Endothelial cell of umbilical vein (primary cell): ENCODE results near the gene UQCRH.
A peak's percentile ranks its signal among the peaks of the same experiment; 100 is the strongest.

ENCODE experiments used
- CTCF ChIP-seq, 2 donors: IDR thresholded peaks; 1 replicate in 1 of 2; 2 replicates in 1 of 2; pipeline ENCODE4 v1.5.1; 2011; ENCODE audit warnings: low read length in 2 of 2, mild to moderate bottlenecking in 2 of 2, moderate library complexity in 2 of 2, control low read depth in 1 of 2, inconsistent platforms in 1 of 2, low read depth in 1 of 2; ENCODE audit not compliant: insufficient read depth in 1 of 2; ENCODE audit errors: extremely low read depth in 1 of 2
- EZH2 ChIP-seq: IDR thresholded peaks from 2 replicates; pipeline ENCODE4 v1.6.1; 2012; ENCODE audit warnings: borderline replicate concordance, low read depth, mild to moderate bottlenecking, moderate library complexity, low read length, inconsistent platforms; ENCODE audit not compliant: severe bottlenecking
- FOS ChIP-seq: IDR thresholded peaks from 2 replicates; pipeline ENCODE4 v1.6.1; 2011; ENCODE audit warnings: mild to moderate bottlenecking, low read length, moderate library complexity, borderline replicate concordance; ENCODE audit not compliant: insufficient read depth
- GATA2 ChIP-seq: IDR thresholded peaks from 2 replicates; pipeline ENCODE4 v1.7.0; 2011; ENCODE audit warnings: low read depth, mild to moderate bottlenecking, moderate library complexity, mixed read lengths, low read length; ENCODE audit not compliant: insufficient read length, insufficient read depth
- JUN ChIP-seq: IDR thresholded peaks from 2 replicates; pipeline ENCODE4 v1.6.1; 2011; ENCODE audit warnings: borderline replicate concordance, low read depth; ENCODE audit not compliant: insufficient read length, insufficient read depth
- MAX ChIP-seq: IDR thresholded peaks from 2 replicates; pipeline ENCODE4 v1.6.1; 2011; ENCODE audit not compliant: insufficient read depth, insufficient read length
- MYC ChIP-seq: IDR thresholded peaks from one replicate; pipeline ENCODE4 v1.6.1; 2011; ENCODE audit warnings: mild to moderate bottlenecking, low read depth, low read length
- POLR2A ChIP-seq: IDR thresholded peaks from 2 replicates; pipeline ENCODE4 v1.6.1; 2012; ENCODE audit warnings: low read depth, mild to moderate bottlenecking, control low read depth, low read length
- POLR2AphosphoS5 ChIP-seq: IDR thresholded peaks from 2 replicates; pipeline ENCODE4 v1.6.1; 2012; ENCODE audit warnings: low read depth, mild to moderate bottlenecking, control low read depth, low read length, moderate library complexity; ENCODE audit not compliant: insufficient read depth

- TF ChIP-seq POLR2A (peak; percentile 75), CTCF (IDR thresholded peaks at IDR 0.05; ENCODE audit: extremely low read depth in 1 of 2, insufficient read depth in 1 of 2, low read depth in 1 of 2, low read length in 2 of 2) (peak; percentile 4 to 11), FOS (peak; percentile 16), GATA2 (no peak), MAX (peak; percentile 53), EZH2 (no peak), POLR2AphosphoS5 (peak; percentile 94), MYC (peak; percentile 96), JUN (no peak)
These were observed at the start of gene UQCRH, which contains the start of gene LRRC41 for GRCh38 chr1:46303038-46303871.
